Stimulated activated CD4-positive, alpha-beta T cell treated with anti-CD3 and anti-CD28 coated beads, Interleukin-4, amount 100 ng/mL, for 48 hours (primary cell): ENCODE results near the gene DLST.

ENCODE experiments used
- DNase-seq, 2 donors: peaks; one replicate each; pipeline ENCODE4 v3.0.0-alpha.2; 2020; ENCODE audit warnings: low read depth in 2 of 2

DLST gene

GRCh38 chr14:74881431-74882102 is at the start of gene DLST:
DLST (plus strand) TSS chr14:74881916; CDS start chr14:74881954, 38 bp downstream.
- DNase-seq, result peak; percentile 85 to 87

- no peak for DNase-seq
Observed at GRCh38 chr14:74832849-74833248, 48.9 kb upstream of the DLST start.

GRCh38 chr14:74834692-74835392 is 46.9 kb upstream of the DLST start:
- no peak for DNase-seq

- DNase-seq, result no peak
Observed at GRCh38 chr14:74835645-74836250, 46.0 kb upstream of the DLST start.

GRCh38 chr14:74836251-74836960 is 45.3 kb upstream of the DLST start:
- no peak for DNase-seq

GRCh38 chr14:74838166-74838565 is 43.5 kb upstream of the DLST start:
- no peak for DNase-seq

GRCh38 chr14:74840603-74841030 is 41.1 kb upstream of the DLST start:
- DNase-seq, result no peak

- DNase-seq, result no peak
Observed at GRCh38 chr14:74841230-74842207, 40.2 kb upstream of the DLST start.

- no peak for DNase-seq
Observed at GRCh38 chr14:74843653-74844052, 38.1 kb upstream of the DLST start.

- DNase-seq, result no peak
Observed at GRCh38 chr14:74846168-74846567, 35.5 kb upstream of the DLST start.

- DNase-seq, result no peak
Observed at GRCh38 chr14:74846968-74847665, 34.6 kb upstream of the DLST start.

GRCh38 chr14:74848768-74849167 is 32.9 kb upstream of the DLST start:
- no peak for DNase-seq

GRCh38 chr14:74852922-74853530 is 28.7 kb upstream of the DLST start:
- no peak for DNase-seq

- DNase-seq, result no peak
Observed at GRCh38 chr14:74853581-74853980, 28.1 kb upstream of the DLST start.

GRCh38 chr14:74855021-74855420 is 26.7 kb upstream of the DLST start:
- DNase-seq, result no peak

GRCh38 chr14:74855945-74856344 is 25.8 kb upstream of the DLST start:
- DNase-seq, result no peak

- no peak for DNase-seq
Observed at GRCh38 chr14:74856366-74856765, 25.4 kb upstream of the DLST start.

- no peak for DNase-seq
Observed at GRCh38 chr14:74858022-74858421, 23.7 kb upstream of the DLST start.

- no peak for DNase-seq
Observed at GRCh38 chr14:74859757-74860552, 21.8 kb upstream of the DLST start.
